SH-SY5Y (cell line): Measurements from ENCODE around the gene OSGEP.

Source experiments
- GATA2 ChIP-seq: IDR thresholded peaks from 2 replicates; pipeline ENCODE4 v1.6.1; 2011; ENCODE audit warnings: mild to moderate bottlenecking, low read depth, low read length
- GATA3 ChIP-seq: IDR thresholded peaks from 2 replicates; pipeline ENCODE4 v1.6.1; 2011; ENCODE audit warnings: low read depth, mild to moderate bottlenecking, low read length, moderate library complexity

DNA sequence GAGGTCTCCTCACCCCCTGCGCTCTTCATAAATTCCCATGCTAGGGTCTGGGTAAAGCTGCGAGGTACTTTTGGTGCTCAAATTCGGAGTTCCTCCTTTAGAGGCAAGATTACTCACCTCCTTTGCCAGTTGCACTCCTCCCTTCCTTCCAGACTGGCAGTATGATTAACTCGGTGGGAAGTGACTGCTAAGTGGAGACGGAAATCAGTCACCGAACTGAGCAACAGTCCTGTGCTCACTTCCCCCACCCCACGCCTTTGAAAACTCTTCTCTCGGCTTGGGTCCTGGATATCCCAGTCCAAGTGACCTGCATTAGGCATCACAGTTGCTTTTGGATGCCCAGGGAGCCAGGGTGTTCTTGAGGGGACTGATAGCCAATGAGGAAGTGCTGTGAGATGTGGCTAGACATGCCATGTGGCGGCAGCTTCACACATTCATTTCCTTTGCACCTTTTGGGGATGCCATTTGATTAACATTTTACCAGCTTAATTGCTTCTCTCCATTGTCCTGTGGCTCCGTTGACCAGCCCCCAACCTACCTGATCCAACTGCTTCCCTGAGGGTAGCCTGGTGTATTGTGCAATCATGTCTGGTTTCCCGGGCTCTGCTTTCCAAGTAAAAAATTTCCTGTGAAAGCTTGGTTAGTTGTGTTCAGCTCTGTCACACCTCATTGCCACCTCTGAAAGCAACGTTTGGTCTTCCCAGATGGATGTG lies 15.4 kb upstream of the OSGEP start:
- TF ChIP-seq GATA2, result no peak
- no peak for TF ChIP-seq GATA3
